ENCODE results near the gene DRC7.

GRCh38 chr16:57675741-57676551 is 18.7 kb upstream of the DRC7 start:
- TF ChIP-seq CTCF (IDR thresholded peaks at IDR 0.05), result no peak
- no peak for TF ChIP-seq POLR2A (IDR thresholded peaks at IDR 0.05)

Measured in thyroid gland (tissue), 4 donors.